SK-N-SH (cell line): Measurements from ENCODE around the gene GPR158. TPM values are rescaled to one million over a fixed set of nuclear protein-coding genes. Genes with fewer than 3 reads are reported as not detected.

Experiments
- CTCF ChIA-PET: fragments of 300-600, 350-600 bp; formaldehyde crosslinking; extraction: SDS; loops from one replicate; lab custom pipeline; 2021; lab: Yijun Ruan, JAX
- POLR2A ChIA-PET: fragments of 350-600 bp; sonication (Branson Sonifier 250); formaldehyde crosslinking; extraction: SDS; loops from one replicate; lab custom pipeline; 2020; ENCODE audit warnings: antibody characterized with exemption, inconsistent platforms; lab: Yijun Ruan, JAX
- DNase-seq: peaks from one replicate; pipeline ENCODE4 v3.0.0; 2012
- H2AFZ ChIP-seq: fragments of 200-600 bp; sonication (generic); 2 replicates; pipeline ENCODE4 v1.8.1; 2016; ENCODE audit warnings: antibody characterized with exemption, mild to moderate bottlenecking, low read depth
- H3F3A ChIP-seq: fragments of 200-600 bp; sonication (generic); replicated peaks from 2 replicates; pipeline ENCODE3; 2016; ENCODE audit warnings: antibody characterized with exemption, mild to moderate bottlenecking; ENCODE audit not compliant: insufficient read depth
- H3K27ac ChIP-seq, 2 experiments: fragments of 200-500 bp in 1 of 2; fragments of 200-600 bp in 1 of 2; sonication (Bioruptor generic) in 1 of 2; sonication (generic), shearing (Covaris generic) in 1 of 2; 2 replicates each; pipeline versions ENCODE4 v1.5.1 to v1.6.1; 2014 to 2016; ENCODE audit warnings: low read depth in 2 of 2, inconsistent platforms in 1 of 2, low read length in 1 of 2, mild to moderate bottlenecking in 1 of 2, mixed read lengths in 1 of 2
- H3K27me3 ChIP-seq: fragments of 200-600 bp; sonication (generic), shearing (Covaris generic); 2 replicates; pipeline ENCODE4 v1.6.1; 2016; ENCODE audit warnings: mixed run types; ENCODE audit not compliant: insufficient read depth
- H3K36me3 ChIP-seq, 2 experiments: fragments of 200-500 bp in 1 of 2; fragments of 200-600 bp in 1 of 2; sonication (Bioruptor generic) in 1 of 2; sonication (generic) in 1 of 2; replicated peaks in 1 of 2; 2 replicates each; pipeline versions ENCODE3 to v1.5.1; 2014 to 2016; ENCODE audit warnings: low read length in 1 of 2, mild to moderate bottlenecking in 1 of 2; ENCODE audit not compliant: insufficient read depth in 2 of 2, control insufficient read depth in 1 of 2
- H3K4me1 ChIP-seq, 2 experiments: fragments of 200-500 bp in 1 of 2; fragments of 200-600 bp in 1 of 2; sonication (Bioruptor generic) in 1 of 2; sonication (generic), shearing (Covaris generic) in 1 of 2; 2 replicates each; pipeline versions ENCODE4 v1.5.1 to v1.6.1; 2014 to 2016; ENCODE audit warnings: low read depth in 1 of 2, low read length in 1 of 2, mixed run types in 1 of 2; ENCODE audit not compliant: insufficient read depth in 2 of 2, control insufficient read depth in 1 of 2
- H3K4me2 ChIP-seq: fragments of 200-600 bp; sonication (generic), shearing (Covaris generic); 2 replicates; pipeline ENCODE4 v1.6.1; 2017; ENCODE audit warnings: mixed run types
- H3K4me3 ChIP-seq, 2 experiments: fragments of 200-500 bp in 1 of 2; fragments of 200-600 bp in 1 of 2; sonication (Bioruptor generic) in 1 of 2; sonication (generic), shearing (Covaris generic) in 1 of 2; 2 replicates each; pipeline versions ENCODE4 v1.5.1 to v1.8.1; 2014 to 2016; ENCODE audit warnings: low read depth in 2 of 2, inconsistent platforms in 1 of 2, low read length in 1 of 2, mild to moderate bottlenecking in 1 of 2, mixed read lengths in 1 of 2, moderate library complexity in 1 of 2
- H3K79me2 ChIP-seq: fragments of 200-600 bp; sonication (generic); 2 replicates; pipeline ENCODE4 v1.8.1; 2017; ENCODE audit warnings: mild to moderate bottlenecking; ENCODE audit not compliant: insufficient read depth
- H3K9ac ChIP-seq: fragments of 200-600 bp; sonication (generic); 2 replicates; pipeline ENCODE4 v1.6.1; 2017; ENCODE audit warnings: mixed run types
- H3K9me2 ChIP-seq: fragments of 200-600 bp; sonication (generic); 2 replicates; pipeline ENCODE4 v1.6.1; 2017; ENCODE audit warnings: mixed run types
- H3K9me3 ChIP-seq: fragments of 200-600 bp; sonication (generic); 2 replicates; pipeline ENCODE4 v1.6.1; 2017; ENCODE audit warnings: mixed run types, mild to moderate bottlenecking, moderate library complexity
- H4K20me1 ChIP-seq: fragments of 200-600 bp; sonication (generic); 2 replicates; pipeline ENCODE4 v1.6.1; 2017; ENCODE audit warnings: mild to moderate bottlenecking, mixed run types; ENCODE audit not compliant: insufficient read depth
- EP300 ChIP-seq, 2 experiments: IDR thresholded peaks; 2 replicates each; pipeline versions ENCODE4 v1.4.0 to v1.6.1; 2012; ENCODE audit warnings: borderline replicate concordance in 1 of 2, low read depth in 1 of 2, low read length in 1 of 2
- FOXM1 ChIP-seq: IDR thresholded peaks from 2 replicates; pipeline ENCODE4 v1.4.0; 2012; ENCODE audit warnings: low read depth, mild to moderate bottlenecking
- IRF3 ChIP-seq: fragments of 150-350 bp; IDR thresholded peaks from 2 replicates; pipeline ENCODE4 v1.6.1; 2016; ENCODE audit warnings: mild to moderate bottlenecking, low read depth, low read length
- MAX ChIP-seq: IDR thresholded peaks from 2 replicates; pipeline ENCODE4 v1.4.0; 2012; ENCODE audit warnings: low read depth
- MXI1 ChIP-seq: IDR thresholded peaks from 2 replicates; pipeline ENCODE4 v1.6.1; 2012; ENCODE audit warnings: mild to moderate bottlenecking, low read depth, low read length, improper control_type of control experiment
- POLR2AphosphoS5 ChIP-seq: IDR thresholded peaks from 2 replicates; pipeline ENCODE4 v1.6.1; 2012; ENCODE audit warnings: low read depth, low read length
- RCOR1 ChIP-seq: fragments of 150-350 bp; IDR thresholded peaks from 2 replicates; pipeline ENCODE4 v1.6.1; 2017; ENCODE audit warnings: antibody characterized with exemption, low read length
- RFX5 ChIP-seq: IDR thresholded peaks from 2 replicates; pipeline ENCODE4 v1.6.1; 2012; ENCODE audit warnings: mild to moderate bottlenecking, improper control_type of control experiment, low read length
- RXRA ChIP-seq: IDR thresholded peaks from 2 replicates; pipeline ENCODE4 v1.4.0; 2012; ENCODE audit warnings: low read depth, mild to moderate bottlenecking, borderline replicate concordance
- SIN3A ChIP-seq: IDR thresholded peaks from 2 replicates; pipeline ENCODE4 v1.6.1; 2012; ENCODE audit warnings: low read depth, mild to moderate bottlenecking, low read length, moderate library complexity, borderline replicate concordance
- USF1 ChIP-seq: IDR thresholded peaks from 2 replicates; pipeline ENCODE4 v1.4.0; 2012; ENCODE audit warnings: low read depth, borderline replicate concordance
- ZBTB33 ChIP-seq: IDR thresholded peaks from 2 replicates; pipeline ENCODE4 v1.4.0; 2012; ENCODE audit warnings: low read depth, borderline replicate concordance
- WGBS: methylation state at CpG from one replicate; pipeline ENCODE4 v1.1.6; 2017; ENCODE audit warnings: low lambda C conversion rate; 5-methylcytosine and 5-hydroxymethylcytosine counted together
- polyA plus RNA-seq, 3 experiments: library from polyadenylated mRNA; depleted of rRNA; stranded (reverse); fragments of >200 nt; gene quantifications; 2 replicates each; pipeline ENCODE4 v1.2.3, GENCODE V29; 2012

GPR158 gene
- polyA plus RNA-seq, 1 of the 3 experiments (the other 2 are of a cell fraction) = not detected

GRCh38 chr10:25508112-25508815 is 333.5 kb downstream of the GPR158 start:
- Histone ChIP-seq H4K20me1 (no peaks in the 10 kb centered on the region), H3F3A (no peaks in the 10 kb centered on the region), H2AFZ (no peak overlapping the region), H3K9me2 (no peaks in the 10 kb centered on the region), H3K27ac (no peak overlapping the region), H3K79me2 (no peaks in the 10 kb centered on the region), H3K27me3 (no peaks in the 10 kb centered on the region), H3K9ac (no peak overlapping the region), H3K4me2 (no peak overlapping the region), H3K36me3 (no peaks in the 10 kb centered on the region), H3K4me3 (no peak overlapping the region), H3K9me3 (no peaks in the 10 kb centered on the region), H3K4me1 (no peaks in the 10 kb centered on the region; a peak in 1 of 4 replicates)
- DNase-seq = no peak
- TF ChIP-seq EP300 (IDR thresholded peaks at IDR 0.05; ENCODE audit: borderline replicate concordance in 1 of 2, low read depth in 1 of 2, low read length in 1 of 2) = no peak
- TF ChIP-seq RFX5 = no peak
- TF ChIP-seq RXRA = no peak
- no peak for TF ChIP-seq MAX
- no peak for TF ChIP-seq RCOR1
- TF ChIP-seq FOXM1 = no peak
- no peak for TF ChIP-seq POLR2AphosphoS5
- TF ChIP-seq ZBTB33 = no peak
- ChIA-PET POLR2A (no interaction called here), CTCF (no interaction called here)
- 48% methylated on average over 5 of the region's 5 CpGs for WGBS

- no peak for DNase-seq
- Histone ChIP-seq H3K4me3 (no peak overlapping the region), H3K9me3 (no peaks in the 10 kb centered on the region), H3K36me3 (no peaks in the 10 kb centered on the region), H3K9ac (no peak overlapping the region), H4K20me1 (no peaks in the 10 kb centered on the region), H3K4me1 (no peaks in the 10 kb centered on the region; a peak in 1 of 4 replicates), H3K4me2 (no peak overlapping the region), H2AFZ (no peak overlapping the region), H3F3A (no peaks in the 10 kb centered on the region), H3K27me3 (no peaks in the 10 kb centered on the region), H3K27ac (no peak overlapping the region), H3K9me2 (no peaks in the 10 kb centered on the region), H3K79me2 (no peaks in the 10 kb centered on the region)
- 55% methylated on average over 6 of the region's 6 CpGs for WGBS
- CTCF ChIA-PET = no interaction called here
- TF ChIP-seq SIN3A (no peak), MXI1 (no peak), USF1 (no peak), IRF3 (no peak)
- POLR2A ChIA-PET = no interaction called here
Measured at GRCh38 chr10:25509151-25509550, 334.4 kb downstream of the GPR158 start.
